ENCODE measurements around the gene TRRAP.

- TF ChIP-seq CTCF (IDR thresholded peaks at IDR 0.05) (no peak), POLR2A (IDR thresholded peaks at IDR 0.05) (no peak), POLR2AphosphoS5 (IDR thresholded peaks at IDR 0.05; ENCODE audit: insufficient read depth in 1 of 2, low read depth in 1 of 2) (no peak)
Measured at GRCh38 chr7:99012722-99013121, 134.4 kb downstream of the TRRAP start.

All from vagina (tissue), 2 donors.